ENCODE measurements around the gene RAD18.

RAD18 gene

DNA sequence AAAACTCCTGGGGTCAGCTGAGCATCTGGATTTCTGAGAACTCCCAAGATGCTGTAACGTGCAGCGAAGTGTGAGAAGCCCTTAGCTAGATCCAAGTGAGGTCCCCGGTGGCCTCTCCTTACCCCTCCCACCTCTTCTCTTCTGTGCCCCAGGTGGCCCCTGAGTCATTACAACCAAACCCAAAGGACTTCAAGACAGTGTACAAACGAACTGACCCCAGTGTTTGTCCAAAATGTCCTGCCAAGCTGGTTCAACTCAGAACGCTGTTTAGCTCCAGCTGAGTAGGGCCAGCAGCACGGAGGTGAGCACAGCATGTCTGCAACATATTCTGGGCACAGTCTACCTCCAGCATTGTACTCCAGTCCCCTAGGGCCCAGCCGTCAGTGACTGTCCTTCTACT is 119.9 kb downstream of the RAD18 start:
- no peaks in the 10 kb centered on the region for H3K9me3 ChIP-seq (ENCODE audit: insufficient read depth, low read depth, low read length)
- no peaks in the 10 kb centered on the region for H3K27me3 ChIP-seq (ENCODE audit: insufficient read depth, low read length)

DNA sequence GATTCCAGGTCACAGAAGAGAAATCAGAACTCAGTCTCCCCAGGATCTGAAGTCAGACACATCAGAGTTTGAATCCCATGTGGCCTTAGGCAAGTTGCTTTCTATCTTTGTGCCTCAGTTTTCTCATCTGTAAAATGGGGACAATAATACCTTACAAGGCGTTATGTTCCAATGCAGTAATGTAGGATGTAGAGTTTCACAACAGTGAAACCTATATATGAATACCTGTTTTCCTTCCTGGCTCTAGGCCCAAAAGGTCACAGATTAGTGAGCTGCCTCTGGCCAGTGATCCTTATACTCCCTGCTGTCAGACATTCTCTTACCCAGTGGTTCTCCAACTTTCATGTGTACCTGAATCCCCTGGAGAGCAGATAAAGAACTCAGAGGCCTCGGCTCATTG is 121.0 kb downstream of the RAD18 start:
- H3K9ac ChIP-seq (ENCODE audit: low read depth, low read length), result no peak overlapping the region
- 63% methylated on average over 1 of the region's 2 CpGs for WGBS

More for the DNA sequence above, 119.9 kb downstream of the RAD18 start:
- peaks cover 9% of the 10 kb centered on the region; the same call in 1 of the 2 replicates for H3K4me1 ChIP-seq (ENCODE audit: insufficient read depth, low read length)
- WGBS, result 94% methylated on average over 7 of the region's 7 CpGs
- no peaks in the 10 kb centered on the region for H3K36me3 ChIP-seq (ENCODE audit: insufficient read depth, low read length)
- H3K9ac ChIP-seq (ENCODE audit: low read depth, low read length), result no peak overlapping the region
- no peak overlapping the region for H3K27ac ChIP-seq (ENCODE audit: low read depth, low read length)
- H3K4me3 ChIP-seq (ENCODE audit: low read length), result no peak overlapping the region

DNA sequence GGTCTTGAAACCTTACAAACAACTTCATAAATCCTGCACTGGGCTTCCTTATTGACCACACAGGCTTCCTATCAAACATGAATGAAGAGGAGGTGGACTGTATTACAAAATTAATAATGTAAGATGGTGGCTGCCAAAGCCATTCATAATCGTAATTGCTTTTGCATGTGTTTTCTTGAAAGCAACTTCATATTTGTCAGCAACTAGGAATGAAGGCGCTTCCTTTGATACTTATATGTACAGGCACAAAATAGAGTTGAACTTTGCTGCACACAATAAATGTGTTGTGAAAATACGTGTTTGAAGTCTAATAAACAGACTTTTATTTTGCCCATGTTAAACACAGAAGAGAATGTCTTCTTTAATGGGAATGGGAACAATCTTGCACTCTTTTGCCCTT is 121.8 kb downstream of the RAD18 start:
- no peak overlapping the region for H3K27ac ChIP-seq (ENCODE audit: low read depth, low read length)
- no peaks in the 10 kb centered on the region for H3K9me3 ChIP-seq (ENCODE audit: insufficient read depth, low read depth, low read length)
- no peaks in the 10 kb centered on the region for H3K36me3 ChIP-seq (ENCODE audit: insufficient read depth, low read length)
- H3K9ac ChIP-seq (ENCODE audit: low read depth, low read length), result no peak overlapping the region
- no peak overlapping the region for H3K4me3 ChIP-seq (ENCODE audit: low read length)
- WGBS, result 86% methylated on average over 3 of the region's 3 CpGs
- peaks cover 8% of the 10 kb centered on the region; the same call in 1 of the 2 replicates for H3K4me1 ChIP-seq (ENCODE audit: insufficient read depth, low read length)
- H3K27me3 ChIP-seq (ENCODE audit: insufficient read depth, low read length), result no peaks in the 10 kb centered on the region

More for the DNA sequence above, 121.0 kb downstream of the RAD18 start:
- Histone ChIP-seq H3K36me3 (ENCODE audit: insufficient read depth, low read length) (no peaks in the 10 kb centered on the region), H3K27ac (ENCODE audit: low read depth, low read length) (no peak overlapping the region), H3K9me3 (ENCODE audit: insufficient read depth, low read depth, low read length) (no peaks in the 10 kb centered on the region), H3K27me3 (ENCODE audit: insufficient read depth, low read length) (no peaks in the 10 kb centered on the region), H3K4me1 (ENCODE audit: insufficient read depth, low read length) (peaks cover 9% of the 10 kb centered on the region; the same call in 1 of the 2 replicates), H3K4me3 (ENCODE audit: low read length) (no peak overlapping the region)

DNA sequence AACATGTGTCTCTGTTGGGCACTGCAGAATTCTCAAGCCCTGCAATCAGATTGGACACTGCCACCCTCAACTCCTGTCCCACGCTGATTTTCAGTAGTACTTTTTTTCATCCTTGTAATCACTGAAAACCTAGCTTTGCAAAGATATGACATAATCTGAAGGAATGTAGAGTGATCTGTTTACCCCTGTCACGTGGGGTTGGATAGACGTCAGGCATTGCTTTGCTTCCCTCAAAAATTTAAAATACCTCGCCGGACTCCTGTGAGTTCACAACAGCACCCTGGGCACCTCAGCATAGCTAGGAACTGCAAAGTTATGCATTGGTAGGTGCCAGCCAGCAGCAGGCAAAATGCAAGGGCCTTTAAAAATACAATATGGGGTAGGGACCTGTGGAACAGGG is 122.7 kb downstream of the RAD18 start:
- Histone ChIP-seq H3K27me3 (ENCODE audit: insufficient read depth, low read length) (no peaks in the 10 kb centered on the region), H3K4me3 (ENCODE audit: low read length) (no peak overlapping the region), H3K36me3 (ENCODE audit: insufficient read depth, low read length) (no peaks in the 10 kb centered on the region), H3K9me3 (ENCODE audit: insufficient read depth, low read depth, low read length) (no peaks in the 10 kb centered on the region), H3K4me1 (ENCODE audit: insufficient read depth, low read length) (no peaks in the 10 kb centered on the region), H3K27ac (ENCODE audit: low read depth, low read length) (no peak overlapping the region), H3K9ac (ENCODE audit: low read depth, low read length) (no peak overlapping the region)
- 95% methylated on average over 5 of the region's 5 CpGs for WGBS

DNA sequence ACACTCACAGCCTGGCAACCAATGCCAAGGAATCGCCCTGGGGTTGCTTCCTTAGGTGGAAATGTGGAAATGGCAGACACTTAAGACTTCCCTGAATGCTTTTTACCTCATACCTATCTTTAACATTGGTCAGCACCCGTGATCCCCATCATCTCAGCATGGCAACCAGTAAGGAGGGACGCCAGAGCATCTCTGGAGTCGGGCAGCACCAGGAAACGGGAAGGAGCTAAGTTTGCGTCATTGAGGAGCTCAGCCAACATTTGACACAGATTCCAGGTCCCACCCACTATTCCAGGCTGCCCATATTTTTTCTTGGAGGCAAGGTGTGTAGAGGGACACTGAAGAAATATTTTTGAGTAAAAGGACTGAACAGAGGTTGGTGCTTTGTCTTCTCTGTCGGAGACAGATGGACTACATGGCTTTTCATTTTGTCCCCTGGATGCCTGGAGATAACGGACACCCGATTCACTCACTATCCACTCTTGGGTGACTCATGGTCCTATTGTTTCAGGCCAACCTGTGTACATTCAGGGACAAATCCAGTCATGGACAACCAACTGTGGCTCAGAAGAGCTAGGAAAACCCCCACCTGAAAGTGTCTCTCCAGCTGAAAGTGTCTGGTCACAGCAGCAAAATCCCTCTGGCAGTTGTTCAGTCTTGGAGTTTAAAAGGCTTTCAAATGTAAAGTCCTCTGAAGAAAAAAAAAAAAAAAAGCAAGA is 123.5 kb downstream of the RAD18 start:
- Histone ChIP-seq H3K36me3 (ENCODE audit: insufficient read depth, low read length) (no peaks in the 10 kb centered on the region), H3K9ac (ENCODE audit: low read depth, low read length) (no peak overlapping the region), H3K9me3 (ENCODE audit: insufficient read depth, low read depth, low read length) (no peaks in the 10 kb centered on the region), H3K27ac (ENCODE audit: low read depth, low read length) (no peak overlapping the region), H3K4me1 (ENCODE audit: insufficient read depth, low read length) (no peaks in the 10 kb centered on the region), H3K4me3 (ENCODE audit: low read length) (no peak overlapping the region), H3K27me3 (ENCODE audit: insufficient read depth, low read length) (no peaks in the 10 kb centered on the region)
- 87% methylated on average over 9 of the region's 9 CpGs for WGBS

DNA sequence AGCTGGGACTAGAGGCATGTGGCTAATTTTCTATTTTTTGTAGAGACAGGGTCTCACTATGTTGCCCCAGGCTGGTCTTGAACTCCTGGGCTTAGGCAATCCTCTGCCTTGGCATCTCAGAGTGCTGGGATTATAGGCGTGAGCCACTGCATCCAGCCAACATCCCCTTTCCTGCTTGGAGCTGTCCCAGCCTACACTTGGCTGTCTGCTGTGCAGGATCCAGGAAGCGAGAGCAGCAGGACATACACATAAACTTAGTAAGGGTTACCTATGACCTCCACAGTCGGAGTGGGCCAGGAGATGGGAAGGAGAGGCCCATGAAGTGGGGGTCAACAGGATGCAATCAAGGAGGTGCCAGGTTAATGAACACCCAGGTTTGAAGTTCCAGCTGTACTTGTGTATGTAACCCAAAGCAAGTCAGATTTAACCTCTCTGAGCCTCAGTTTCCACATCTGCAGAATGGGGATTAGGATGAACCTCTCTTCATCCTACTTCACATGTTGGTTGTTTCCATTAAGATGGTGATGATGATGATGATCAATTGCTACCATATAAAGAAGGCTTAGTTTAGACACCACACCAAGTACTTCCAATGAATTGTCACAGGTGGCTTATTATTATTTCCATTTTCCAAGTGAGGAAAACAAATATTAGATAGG is 124.4 kb downstream of the RAD18 start:
- Histone ChIP-seq H3K4me3 (ENCODE audit: low read length) (no peak overlapping the region), H3K9me3 (ENCODE audit: insufficient read depth, low read depth, low read length) (no peaks in the 10 kb centered on the region), H3K36me3 (ENCODE audit: insufficient read depth, low read length) (no peaks in the 10 kb centered on the region), H3K9ac (ENCODE audit: low read depth, low read length) (no peak overlapping the region), H3K27ac (ENCODE audit: low read depth, low read length) (no peak overlapping the region), H3K27me3 (ENCODE audit: insufficient read depth, low read length) (no peaks in the 10 kb centered on the region), H3K4me1 (ENCODE audit: insufficient read depth, low read length) (no peaks in the 10 kb centered on the region)
- WGBS, result 94% methylated on average over 3 of the region's 3 CpGs

DNA sequence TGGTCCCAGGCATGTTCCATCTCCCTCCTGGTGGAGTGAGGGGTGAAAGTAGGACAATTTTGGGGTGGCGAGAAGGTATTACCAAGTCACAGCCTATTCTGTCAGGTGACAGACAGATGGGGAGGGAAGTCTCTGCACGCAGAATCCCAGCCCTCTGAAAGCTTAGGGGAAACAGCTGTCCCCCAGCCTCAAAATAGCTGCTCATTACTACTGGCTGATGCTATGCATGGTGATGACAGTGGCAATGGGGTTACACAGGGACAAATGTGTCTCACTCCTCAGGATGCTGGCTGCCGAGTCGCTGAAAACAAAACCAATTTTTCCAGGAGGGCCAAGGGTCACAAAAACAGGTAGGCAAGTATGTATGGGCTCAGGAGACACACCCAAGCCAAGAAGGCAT is 125.0 kb downstream of the RAD18 start:
- Histone ChIP-seq H3K9ac (ENCODE audit: low read depth, low read length) (no peak overlapping the region), H3K27me3 (ENCODE audit: insufficient read depth, low read length) (no peaks in the 10 kb centered on the region), H3K9me3 (ENCODE audit: insufficient read depth, low read depth, low read length) (no peaks in the 10 kb centered on the region), H3K36me3 (ENCODE audit: insufficient read depth, low read length) (no peaks in the 10 kb centered on the region), H3K4me3 (ENCODE audit: low read length) (no peak overlapping the region), H3K27ac (ENCODE audit: low read depth, low read length) (no peak overlapping the region), H3K4me1 (ENCODE audit: insufficient read depth, low read length) (no peaks in the 10 kb centered on the region)
- 83% methylated on average over 4 of the region's 4 CpGs for WGBS

DNA sequence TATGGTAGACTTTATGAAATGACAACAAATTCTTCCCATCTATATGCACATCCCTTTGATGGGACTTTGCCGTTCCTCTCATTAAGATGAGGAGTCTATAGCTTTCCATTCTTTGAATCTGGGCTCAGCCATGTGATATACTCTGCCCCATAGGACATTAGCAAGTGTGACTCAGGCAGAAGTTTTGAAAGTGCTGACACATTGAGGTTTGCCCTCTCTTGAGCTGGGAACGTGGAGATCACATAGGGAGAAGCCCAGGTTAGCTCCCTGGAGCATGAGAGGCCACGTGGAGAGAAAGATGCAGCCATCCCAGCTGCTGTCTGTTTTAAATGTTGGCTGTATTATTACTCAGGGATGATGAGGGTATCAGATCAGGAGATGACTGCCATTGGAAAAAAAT is 126.1 kb downstream of the RAD18 start:
- H3K27me3 ChIP-seq (ENCODE audit: insufficient read depth, low read length), result no peaks in the 10 kb centered on the region
- WGBS, result 75% methylated on average over 3 of the region's 3 CpGs
- H3K9ac ChIP-seq (ENCODE audit: low read depth, low read length), result no peak overlapping the region
- H3K36me3 ChIP-seq (ENCODE audit: insufficient read depth, low read length), result no peaks in the 10 kb centered on the region
- H3K4me3 ChIP-seq (ENCODE audit: low read length), result no peak overlapping the region
- no peaks in the 10 kb centered on the region for H3K9me3 ChIP-seq (ENCODE audit: insufficient read depth, low read depth, low read length)
- no peaks in the 10 kb centered on the region for H3K4me1 ChIP-seq (ENCODE audit: insufficient read depth, low read length)
- H3K27ac ChIP-seq (ENCODE audit: low read depth, low read length), result no peak overlapping the region

DNA sequence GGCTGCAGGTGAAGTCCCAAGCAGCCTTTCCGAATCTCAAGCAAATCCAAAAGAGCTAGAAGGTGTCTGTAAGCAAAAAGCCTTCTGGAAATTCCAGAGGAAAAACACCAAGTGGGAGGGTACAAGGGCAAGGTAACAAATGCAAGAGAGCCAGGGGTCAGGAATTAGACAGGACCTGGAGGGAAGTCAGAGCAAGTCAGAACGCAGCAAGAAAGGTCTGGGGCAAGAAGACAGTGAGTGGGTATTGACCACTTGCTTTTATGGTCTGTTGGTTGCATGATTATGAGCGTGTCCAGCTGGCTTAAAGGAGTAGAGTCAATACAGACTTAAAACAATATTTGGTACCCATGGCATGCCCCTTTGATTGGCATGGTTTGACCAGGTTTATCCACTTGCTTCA is 127.2 kb downstream of the RAD18 start:
- Histone ChIP-seq H3K4me1 (ENCODE audit: insufficient read depth, low read length) (no peaks in the 10 kb centered on the region), H3K4me3 (ENCODE audit: low read length) (no peak overlapping the region), H3K36me3 (ENCODE audit: insufficient read depth, low read length) (no peaks in the 10 kb centered on the region), H3K27me3 (ENCODE audit: insufficient read depth, low read length) (no peaks in the 10 kb centered on the region), H3K9ac (ENCODE audit: low read depth, low read length) (no peak overlapping the region), H3K9me3 (ENCODE audit: insufficient read depth, low read depth, low read length) (no peaks in the 10 kb centered on the region), H3K27ac (ENCODE audit: low read depth, low read length) (no peak overlapping the region)
- WGBS, result 85% methylated on average over 3 of the region's 3 CpGs

DNA sequence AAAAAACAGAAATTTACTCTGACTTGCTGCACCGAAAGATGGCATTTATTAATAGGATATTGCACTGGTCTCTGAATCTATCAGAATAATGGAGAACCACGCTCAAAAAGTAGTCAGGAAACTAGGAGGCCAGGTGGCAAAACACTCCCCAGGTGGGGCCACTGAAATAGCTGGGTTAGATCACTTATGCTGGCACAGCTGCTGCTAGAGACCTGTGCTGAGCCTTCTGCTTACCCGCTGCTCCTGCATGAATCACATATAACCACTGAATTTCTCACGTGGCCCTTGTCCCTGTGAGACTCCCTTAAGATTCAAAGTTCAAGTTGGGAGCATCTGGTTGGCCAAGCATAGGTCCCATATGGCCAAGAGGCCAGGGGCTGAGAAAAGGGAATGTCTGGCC is 127.9 kb downstream of the RAD18 start:
- Histone ChIP-seq H3K9me3 (ENCODE audit: insufficient read depth, low read depth, low read length) (no peaks in the 10 kb centered on the region), H3K27me3 (ENCODE audit: insufficient read depth, low read length) (no peaks in the 10 kb centered on the region), H3K9ac (ENCODE audit: low read depth, low read length) (no peak overlapping the region), H3K36me3 (ENCODE audit: insufficient read depth, low read length) (no peaks in the 10 kb centered on the region), H3K4me3 (ENCODE audit: low read length) (no peak overlapping the region), H3K27ac (ENCODE audit: low read depth, low read length) (no peak overlapping the region), H3K4me1 (ENCODE audit: insufficient read depth, low read length) (no peaks in the 10 kb centered on the region)
- WGBS, result 82% methylated on average over 4 of the region's 4 CpGs

DNA sequence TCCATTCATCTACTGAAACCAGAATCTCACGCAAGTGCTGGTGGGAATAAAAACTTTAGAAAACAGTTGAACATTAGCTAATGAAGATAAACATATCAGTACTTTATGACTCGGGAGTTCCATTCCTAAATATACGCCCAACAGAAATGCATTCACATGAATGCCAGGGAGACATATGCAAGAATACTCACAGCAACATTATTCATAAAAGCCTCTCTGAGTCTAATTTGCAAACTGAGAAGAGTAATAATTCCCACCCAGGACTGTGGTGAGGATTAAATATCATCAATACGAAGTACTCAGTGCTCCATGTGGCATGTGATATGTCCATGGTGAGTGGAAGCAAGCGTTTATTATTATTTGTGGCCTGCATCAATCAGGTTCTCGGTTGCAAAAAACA is 128.3 kb downstream of the RAD18 start:
- Histone ChIP-seq H3K27ac (ENCODE audit: low read depth, low read length) (no peak overlapping the region), H3K27me3 (ENCODE audit: insufficient read depth, low read length) (no peaks in the 10 kb centered on the region)
- 94% methylated on average over 5 of the region's 6 CpGs for WGBS

More for the DNA sequence above, 128.3 kb downstream of the RAD18 start:
- Histone ChIP-seq H3K9ac (ENCODE audit: low read depth, low read length) (no peak overlapping the region), H3K36me3 (ENCODE audit: insufficient read depth, low read length) (no peaks in the 10 kb centered on the region), H3K4me3 (ENCODE audit: low read length) (no peak overlapping the region), H3K4me1 (ENCODE audit: insufficient read depth, low read length) (no peaks in the 10 kb centered on the region), H3K9me3 (ENCODE audit: insufficient read depth, low read depth, low read length) (no peaks in the 10 kb centered on the region)

Data from HUES64 (cell line).